NCI-H187 treated with DMSO at 0.1 percent for 48 hours (cell line): ENCODE results near the gene NELFA.

Experiments used
- DNase-seq: peaks from one replicate; lab custom pipeline; 2025; lab: John Stamatoyannopoulos, UW

Gene NELFA

DNA sequence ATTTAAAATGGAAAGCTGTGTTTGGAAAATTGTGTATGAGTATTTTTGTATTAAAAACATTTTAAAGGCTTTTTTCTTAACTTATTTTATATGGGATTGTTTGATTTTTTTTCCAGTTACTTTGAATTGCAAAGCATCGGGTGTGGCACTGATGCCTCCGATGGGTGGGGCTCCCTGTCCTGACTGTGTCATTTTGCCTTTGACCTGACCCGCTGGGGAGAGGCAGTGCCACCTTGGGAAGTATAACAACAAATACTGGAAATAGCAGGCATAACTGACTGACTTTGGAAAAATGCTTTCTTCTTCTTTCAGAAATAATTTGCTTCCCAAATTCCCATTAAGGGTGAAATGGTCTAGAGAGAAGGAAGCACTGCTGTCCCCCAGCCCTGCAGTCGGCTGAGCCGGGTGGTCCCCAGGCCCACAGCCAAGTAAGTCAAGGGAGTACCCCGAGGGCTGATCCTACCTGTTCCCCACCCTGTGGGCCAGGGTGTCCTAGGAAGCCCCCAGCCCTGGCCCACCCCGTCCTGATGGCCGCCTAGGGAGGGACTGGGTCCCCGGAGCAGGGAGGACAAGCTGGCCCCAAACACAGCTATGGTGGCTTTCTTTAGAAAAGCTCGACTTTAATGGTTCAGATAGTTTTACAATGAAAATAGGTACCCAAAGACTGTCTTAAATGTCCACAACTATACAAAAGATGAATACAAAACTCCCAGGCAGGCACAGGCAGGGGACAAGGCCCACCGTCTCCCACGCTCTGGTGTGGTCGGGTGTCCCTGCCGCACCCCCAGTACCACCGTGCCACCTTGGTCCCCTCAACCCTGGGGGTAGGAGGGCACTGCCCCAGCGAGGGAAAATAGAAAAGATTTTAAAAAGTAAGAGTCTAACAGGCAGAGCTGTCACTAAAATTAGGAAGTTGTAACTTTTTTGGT, 26.4 kb downstream of the NELFA start:
- DNase-seq = no peak

DNA sequence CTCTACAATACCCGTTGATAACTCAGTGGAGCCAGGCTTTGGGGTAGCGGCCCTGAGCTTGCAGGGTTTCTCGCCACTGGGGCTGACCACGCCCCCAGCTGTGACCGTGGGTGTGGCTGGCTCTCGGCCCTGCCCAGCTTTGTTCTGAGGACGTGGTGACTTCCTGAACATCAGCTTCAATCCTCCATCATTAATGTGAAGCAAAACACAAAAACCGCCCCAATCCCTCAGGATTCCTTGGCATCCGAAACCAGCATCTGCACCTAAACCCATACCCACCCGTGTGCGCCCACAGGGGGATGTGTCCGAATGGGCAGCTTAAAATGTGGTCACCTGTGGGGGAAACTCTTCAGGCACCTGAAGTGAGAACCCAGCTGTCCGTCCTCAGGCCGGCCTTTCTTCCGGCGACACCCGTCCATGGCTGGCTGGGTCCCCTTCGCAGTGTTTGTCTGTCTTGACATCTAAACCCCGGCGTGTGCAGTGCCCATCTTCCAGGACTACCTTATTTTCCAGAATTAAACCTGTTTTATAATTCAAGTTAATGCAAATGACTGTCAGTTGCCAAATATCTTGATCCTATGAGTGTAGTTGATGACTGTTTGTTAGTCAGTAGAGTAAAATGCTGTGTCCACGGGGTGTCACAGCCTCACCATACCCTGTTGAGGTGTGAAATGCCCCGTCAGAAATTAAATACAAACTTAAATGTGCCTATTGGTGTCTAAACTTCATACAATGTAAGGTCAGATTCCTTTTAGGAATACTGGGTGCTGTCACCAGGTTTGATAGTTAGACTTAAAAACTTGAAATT, 27.3 kb downstream of the NELFA start:
- DNase-seq = no peak

DNA sequence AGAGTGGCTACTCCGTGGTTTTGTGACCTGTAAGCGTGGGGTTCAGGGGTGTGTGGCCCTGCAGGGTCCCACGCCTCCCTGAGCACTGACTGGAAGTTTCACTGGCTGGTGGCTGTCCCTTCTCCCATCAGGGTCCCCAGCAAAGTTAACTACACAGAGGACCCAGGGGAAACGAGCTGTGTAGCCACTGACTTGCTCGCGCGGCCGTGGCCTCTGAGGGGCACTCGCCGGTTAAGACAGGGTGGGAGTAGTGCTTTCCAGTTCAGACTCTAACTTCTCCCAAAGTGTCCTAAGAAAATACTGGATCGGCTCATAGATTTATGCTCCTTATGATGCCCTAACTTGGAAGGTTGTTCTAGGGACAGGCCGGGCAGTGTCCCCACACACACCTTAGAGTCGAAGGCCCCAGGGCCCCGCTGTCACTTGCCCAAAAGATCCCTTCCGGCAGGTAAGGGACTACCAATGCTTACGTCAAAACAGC, 28.2 kb downstream of the NELFA start:
- DNase-seq = no peak

DNA sequence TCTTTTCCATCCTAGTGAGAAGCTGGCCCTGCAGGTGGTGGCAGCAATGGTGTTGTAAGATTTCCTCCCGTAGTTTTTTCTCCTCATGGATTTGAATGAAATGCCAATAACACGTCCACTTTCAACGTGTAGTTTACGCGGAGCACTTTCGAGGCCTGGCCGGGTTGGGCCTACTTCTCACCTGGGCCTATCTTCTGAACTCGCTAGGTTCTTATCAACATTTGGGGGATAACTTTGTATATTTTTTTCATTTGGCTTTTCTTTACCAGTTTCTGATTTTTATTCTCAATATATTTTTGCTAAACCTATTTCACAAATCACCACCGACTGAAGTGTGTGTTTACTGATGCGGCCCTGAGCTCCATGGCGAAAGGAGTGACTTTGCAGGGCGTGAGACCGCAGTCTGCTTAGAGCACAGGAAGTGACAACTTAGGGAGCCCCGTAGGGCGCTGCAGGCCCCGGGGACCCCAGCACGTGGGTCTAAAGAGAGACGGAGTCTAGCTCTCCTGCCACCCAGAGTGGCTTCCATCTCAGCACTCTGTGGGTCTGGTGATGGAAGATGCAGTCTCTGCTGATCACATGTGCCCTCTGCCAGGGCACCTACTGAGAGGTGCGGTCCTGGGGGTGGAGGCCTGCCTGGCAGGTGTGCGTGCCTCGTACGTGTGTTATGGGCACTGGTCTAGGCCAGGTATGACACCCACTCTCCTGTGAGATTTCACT, 29.1 kb downstream of the NELFA start:
- DNase-seq = no peak

DNA sequence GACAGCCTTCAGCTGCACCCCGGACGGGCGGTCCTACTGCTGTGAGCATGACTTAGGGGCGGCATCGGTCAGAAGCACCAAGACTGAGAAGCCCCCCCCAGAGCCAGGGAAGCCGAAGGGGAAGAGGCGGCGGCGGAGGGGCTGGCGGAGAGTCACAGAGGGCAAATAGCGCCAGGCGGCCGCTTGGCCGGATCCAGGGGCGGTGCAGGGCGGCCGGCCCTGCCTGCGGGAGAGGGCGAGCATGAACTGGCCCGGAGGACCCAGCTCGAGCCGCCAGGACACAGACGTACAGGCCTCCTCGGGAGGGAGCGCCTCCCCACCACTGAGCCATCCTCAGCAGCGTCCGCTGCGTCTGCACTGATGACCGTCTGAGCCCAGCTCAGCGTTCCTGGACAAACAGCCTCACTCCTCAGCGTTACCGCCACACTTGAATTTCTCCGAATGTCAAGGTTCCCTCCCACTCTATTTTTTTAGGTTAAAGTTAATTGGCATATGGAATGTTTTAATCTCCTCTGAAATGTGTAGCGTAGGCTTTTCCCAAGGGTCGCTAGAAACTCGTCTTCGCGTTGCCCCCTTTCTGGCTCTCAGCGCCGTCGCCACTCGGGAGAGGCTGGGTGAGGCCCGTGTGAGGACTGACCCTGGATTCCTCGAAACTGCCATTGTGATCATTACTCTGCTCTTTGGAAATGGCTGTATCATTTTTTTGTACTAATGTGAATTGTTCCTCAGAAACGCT, 29.9 kb downstream of the NELFA start:
- DNase-seq = no peak

DNA sequence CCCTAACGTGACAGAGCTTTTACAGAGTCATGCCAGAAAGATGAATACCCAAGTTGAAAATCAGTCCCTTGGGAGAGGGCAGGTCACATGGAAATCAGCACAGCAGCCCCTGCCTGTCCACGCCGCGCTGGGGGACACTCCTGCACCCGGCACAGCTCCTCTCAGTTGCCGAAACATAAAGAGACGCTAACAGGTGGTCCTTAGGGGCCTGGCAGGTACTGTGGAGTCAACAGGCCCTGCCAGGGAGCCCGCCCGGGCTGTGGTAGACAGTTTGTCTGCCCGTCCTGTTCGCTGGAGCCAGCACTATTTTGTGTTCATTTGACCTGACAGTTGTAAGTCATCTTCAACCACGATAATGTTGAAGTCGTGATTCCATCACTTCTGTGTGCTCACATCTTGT, 30.5 kb downstream of the NELFA start:
- no peak for DNase-seq

DNA sequence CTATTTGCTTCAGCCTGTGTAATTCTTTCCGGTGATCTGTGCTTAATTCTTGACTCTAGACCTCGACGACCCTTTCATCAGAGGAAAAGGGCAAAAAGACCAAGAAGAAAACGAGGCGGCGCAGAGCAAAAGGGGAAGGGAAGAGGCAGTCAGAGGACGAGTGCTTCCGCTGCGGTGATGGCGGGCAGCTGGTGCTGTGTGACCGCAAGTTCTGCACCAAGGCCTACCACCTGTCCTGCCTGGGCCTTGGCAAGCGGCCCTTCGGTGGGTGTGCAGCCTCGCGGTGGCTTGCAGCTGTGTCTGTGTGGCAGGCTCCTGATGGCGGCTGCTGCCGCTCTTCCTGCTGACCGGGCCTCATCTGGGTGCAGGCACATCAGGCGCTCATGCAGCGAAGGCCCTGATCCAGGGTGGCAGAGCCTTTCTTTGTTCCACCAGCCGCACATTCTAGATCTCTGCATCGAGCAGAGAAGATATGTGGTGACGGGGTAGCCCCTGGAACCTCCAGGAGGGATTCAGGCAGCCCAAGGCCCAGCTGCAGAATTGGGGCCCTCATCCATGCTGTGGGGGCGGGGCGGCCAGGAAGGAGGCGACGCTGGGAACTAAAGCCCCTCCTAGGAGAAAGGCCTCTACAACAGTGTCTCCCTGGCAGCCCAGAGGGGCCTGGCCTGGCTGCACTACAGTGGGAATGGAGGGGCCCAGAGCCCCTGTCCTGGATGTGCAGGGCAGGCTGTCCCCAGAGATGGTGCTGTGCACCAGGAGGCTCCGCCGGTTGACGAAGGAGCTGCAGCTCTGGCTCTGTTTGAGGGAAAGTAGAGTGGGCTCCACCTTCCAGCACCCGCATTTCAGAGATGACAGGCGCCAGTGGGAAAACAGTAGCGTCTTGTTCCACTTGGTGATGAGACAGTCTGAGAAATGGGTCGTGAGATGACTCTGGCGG, 32.1 kb downstream of the NELFA start:
- no peak for DNase-seq

DNA sequence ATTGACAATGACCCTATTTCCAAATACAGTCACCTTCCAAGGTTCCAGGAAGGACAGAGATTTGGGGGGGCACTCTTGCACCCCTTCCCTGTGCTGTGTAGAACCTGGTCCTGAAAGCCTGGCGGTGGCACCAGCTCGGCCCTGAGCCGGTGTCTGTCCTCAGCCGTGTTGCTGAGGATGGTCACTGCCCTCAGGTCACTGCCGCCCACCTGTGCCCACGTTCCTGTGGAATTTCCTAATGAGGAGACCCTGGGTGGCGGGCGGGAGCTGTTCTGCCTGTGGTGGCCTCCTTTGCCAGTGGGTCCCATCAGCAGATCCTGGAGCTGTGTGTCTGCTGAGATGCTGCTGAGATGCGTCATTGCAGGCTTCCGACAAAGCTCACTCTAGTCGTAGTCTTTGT, 32.9 kb downstream of the NELFA start:
- DNase-seq = no peak

DNA sequence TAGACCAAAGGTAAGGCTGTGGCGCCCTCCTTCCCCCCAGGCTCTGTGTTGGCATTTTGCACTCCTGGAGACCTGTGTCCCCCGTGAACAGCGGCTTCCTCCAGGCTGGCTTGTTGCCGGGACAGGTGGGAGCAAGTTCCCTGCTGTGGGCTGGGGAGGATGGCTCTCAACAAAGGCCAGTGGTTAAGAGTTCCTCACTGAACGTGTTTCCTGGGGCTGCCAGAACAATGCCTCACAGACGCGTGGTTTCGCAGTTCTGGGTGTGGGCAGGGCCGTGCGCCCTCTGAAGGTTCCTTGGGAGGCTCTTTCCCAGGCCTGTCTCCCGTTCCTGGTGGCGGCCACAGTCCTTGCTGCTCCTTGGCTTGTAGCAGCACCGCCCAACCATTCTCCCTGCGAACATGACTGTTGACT, 33.4 kb downstream of the NELFA start:
- DNase-seq = no peak

DNA sequence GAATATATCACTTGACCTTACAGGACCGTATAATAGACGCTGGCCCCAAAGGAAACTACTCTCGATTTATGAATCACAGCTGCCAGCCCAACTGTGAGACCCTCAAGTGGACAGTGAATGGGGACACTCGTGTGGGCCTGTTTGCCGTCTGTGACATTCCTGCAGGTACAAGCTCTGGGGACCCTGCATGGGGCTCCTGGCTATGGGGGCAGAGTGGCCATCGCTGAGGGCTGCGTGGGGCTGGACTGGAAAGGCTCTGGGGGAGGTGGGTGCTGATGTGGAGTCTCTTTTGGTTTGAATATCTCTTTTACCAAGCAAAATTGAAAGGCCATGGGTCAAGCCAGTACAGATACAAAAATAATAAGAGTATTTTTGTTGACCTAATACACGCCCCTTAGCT, 33.9 kb downstream of the NELFA start:
- no peak for DNase-seq

DNA sequence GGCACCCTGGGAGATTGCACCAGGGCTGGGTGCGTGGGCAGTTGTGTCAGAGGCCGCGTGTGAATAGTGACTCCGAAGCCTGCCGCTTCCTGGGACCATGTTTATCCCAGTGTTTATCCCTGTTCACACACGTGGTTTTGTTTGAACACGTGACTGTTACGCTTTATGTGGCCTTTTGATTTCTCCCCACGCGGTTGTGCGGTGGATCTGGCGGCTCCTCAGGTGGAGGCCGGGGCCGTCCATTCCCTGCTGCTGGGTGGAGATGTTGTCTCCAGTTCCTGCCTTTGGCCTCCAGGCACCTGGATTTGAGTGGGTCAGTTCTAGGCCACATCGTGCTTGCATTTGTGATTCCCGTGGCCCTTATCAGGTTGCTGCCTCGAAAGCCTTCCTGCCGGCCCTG, 35.1 kb downstream of the NELFA start:
- no peak for DNase-seq

DNA sequence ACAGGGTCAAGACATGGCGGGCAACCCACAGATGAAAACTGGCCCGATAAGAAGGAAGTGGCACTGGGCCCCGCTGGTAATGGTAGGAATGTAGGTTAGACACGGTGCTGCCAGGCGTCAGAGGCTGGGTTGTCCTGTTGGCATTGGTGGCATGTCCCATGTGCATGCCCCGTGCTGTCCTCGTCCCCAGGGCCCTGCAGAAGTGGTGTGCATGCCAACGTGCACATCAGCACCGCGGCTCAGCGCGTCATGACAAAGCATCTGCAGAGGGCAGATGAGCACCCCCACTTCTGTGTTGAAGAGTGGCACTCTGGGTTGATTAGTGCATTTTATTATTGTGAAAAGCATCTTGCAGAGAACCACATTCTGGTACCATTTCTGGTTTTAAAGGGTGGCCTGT, 35.6 kb downstream of the NELFA start:
- DNase-seq = no peak

DNA sequence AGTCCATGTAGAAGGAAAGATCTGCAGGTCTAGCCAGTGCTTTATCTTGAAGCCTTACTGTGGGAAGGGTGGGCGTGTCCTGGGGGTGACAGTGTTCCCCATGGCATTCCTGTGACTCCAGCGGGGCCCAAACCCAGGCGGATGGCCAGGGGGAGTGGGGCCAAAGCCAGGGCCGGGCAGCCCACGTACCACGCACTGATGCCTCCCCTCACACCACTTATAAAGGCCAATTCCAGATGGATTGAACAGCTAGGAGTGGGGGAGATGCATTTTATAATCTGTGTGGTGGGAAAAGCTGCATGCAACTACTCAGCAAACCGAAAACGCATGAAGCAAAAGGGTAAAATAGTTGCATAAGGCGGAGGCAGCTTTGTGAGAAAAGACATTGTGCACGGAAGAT, 36.4 kb downstream of the NELFA start:
- DNase-seq = no peak

DNA sequence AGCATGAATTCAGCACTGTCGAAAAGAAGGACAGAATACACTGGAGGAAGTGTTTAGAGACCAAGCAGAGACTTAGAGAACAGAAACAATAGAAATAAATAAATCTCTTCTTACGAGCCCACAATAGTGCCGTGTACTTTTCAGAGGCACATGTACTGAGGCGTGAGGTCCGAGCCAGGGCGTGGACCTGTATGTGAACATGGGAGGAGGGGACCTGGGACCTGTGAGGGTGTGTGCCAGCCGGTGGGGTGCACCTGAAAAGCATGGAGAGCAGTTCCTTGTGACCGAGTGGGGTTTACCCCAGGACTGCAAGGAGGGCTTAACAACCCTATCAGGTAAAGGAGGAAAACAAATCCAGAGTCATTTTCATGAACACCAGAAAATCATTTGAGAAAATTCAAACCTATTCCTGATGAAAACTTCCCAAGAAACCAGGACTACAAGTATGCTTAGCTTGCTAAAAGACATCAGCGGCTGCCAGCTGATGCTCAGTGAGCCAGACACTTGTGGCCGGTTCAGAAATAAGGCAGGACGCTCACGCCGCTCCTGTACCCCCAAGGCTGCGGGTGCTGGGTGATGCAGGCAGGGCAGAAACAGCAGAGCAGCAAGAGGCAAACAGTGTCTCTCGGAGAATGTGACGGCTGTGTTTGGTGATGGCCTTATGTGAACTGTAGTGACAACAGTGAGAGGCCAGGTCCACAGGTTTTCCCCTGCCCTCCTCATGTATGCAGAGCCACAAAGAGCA, 37.1 kb downstream of the NELFA start:
- no peak for DNase-seq

DNA sequence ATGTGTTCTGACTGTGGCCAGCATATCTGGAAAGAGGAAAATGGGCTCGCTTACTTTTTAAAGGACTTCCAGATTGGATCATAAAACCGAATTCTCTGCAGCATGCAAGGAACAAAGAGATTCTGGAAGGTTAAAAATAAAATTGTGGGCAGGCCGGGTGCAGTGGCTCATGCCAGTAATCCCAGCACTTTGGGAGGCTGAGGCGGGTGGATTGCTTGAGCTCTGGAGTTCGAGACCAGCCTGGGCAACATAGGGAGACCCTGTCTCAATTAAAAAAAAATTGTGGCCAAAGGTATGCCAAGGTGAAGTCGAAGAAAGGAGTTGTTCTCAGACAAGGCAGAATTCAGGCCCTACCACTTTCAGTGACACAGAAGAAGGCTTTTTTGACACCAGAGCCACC, 37.8 kb downstream of the NELFA start:
- no peak for DNase-seq

DNA sequence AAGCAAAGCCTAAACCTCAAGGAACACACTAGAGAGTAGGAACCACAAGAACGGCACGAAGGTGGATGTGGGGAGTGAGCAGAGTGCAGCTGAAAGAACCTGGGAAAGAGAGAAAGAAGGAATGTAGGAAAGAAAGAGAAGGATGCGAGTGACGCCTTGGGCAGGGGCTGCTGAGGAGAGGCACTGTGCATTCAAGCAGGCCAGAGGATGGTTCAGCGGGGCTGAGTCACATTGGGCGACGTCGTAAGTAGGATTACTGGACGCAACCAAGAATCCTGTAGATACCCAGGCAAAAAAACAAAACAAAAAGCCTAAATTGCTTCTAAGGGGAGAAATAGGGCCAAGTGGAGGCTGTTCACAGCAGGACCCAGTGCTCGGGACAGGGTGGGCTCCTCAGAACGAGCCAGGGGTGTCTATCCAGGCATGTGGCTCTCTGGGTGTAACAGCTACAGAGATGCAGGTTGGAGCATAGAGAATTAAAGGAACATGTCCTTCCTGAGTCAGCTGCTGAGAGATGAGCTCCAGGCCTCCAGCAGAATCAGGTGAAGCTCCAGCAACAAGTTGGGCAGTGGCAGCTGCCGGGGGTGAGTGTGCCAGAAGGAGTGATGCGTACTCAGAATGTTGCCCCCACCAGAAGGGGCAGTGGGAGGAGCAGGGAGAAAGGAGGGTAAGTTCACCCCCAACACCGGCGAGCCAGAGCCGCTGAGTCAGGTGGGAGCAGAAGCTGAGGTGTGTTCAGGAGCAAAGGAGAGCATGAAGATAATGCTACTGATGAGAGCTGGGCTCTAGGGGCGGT, 38.6 kb downstream of the NELFA start:
- no peak for DNase-seq

DNA sequence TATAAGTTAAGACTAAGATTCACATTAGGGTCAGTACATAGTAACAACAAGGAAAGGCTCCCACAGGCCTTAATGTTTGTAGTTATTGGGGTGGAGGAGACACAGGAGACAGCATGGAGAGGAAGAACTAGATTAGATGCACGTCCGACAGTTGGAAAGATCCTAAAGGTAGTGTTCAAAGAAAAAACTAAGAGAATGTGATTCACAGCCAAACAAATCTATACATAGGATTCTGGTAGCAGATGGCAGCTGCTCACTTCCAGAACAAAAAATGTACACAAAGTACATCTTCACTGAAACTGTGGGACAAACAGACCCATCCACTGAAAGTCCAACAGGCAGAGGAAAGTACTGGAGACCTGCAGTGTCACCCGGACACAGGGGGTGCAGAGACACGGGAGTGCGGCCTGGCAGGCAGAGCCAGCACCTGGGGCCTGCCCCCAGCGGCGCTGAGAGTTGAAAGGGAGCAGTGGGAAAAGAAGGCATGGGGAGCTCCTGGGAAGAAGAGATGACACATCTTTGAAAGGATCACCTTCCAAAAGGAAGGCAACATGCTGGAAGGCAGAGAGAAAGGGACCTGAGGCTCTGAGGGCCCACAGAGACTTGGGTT, 40.0 kb downstream of the NELFA start:
- DNase-seq = no peak

DNA sequence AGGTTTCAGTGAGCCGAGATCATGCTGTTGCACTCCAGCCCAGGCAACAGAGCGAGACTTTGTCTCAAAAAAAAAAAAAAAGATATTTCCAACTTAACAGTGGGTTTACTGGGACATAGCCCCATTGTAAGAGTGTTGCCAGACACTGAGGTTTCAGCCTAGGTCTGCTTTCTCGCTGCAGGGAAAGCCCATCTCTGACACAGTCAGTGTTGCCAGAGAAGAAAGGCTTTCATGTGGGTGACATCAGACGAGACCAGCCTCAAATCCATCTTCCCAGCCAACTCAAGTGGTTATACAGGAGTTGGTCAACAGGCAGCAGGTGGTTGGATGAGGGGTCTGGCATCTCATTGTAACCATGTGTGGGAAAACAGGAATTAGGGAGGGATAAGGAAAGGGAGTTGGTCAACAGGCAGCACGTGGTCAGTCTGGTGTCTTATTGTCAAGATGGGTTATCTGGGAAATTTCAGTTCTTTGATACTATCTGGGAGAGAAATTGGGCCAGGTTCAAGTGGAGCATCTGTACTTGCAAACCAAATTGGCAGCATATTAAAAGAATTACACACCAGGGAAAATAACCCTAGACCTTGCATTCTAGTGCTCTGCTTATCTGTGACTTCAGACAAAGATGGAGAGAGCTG, 41.1 kb downstream of the NELFA start:
- no peak for DNase-seq
